Nephron progenitor cell (in vitro differentiated cells): ENCODE measurements around the gene GNG11.
"Not testable (repeated sequence)": the region's sequence is repeated elsewhere in the genome, so short reads cannot be mapped to it uniquely, and the experiment has no call there.

Experiments
- DNase-seq: peaks from one replicate; pipeline ENCODE4 v3.0.0; 2021
- H3K27ac Mint-ChIP-seq: 2 replicates; pipeline ENCODE4 v1.8.0; 2021; ENCODE audit warnings: mild to moderate bottlenecking, moderate library complexity, mixed read lengths
- H3K27me3 Mint-ChIP-seq: 2 replicates; pipeline ENCODE4 v1.8.0; 2021; ENCODE audit warnings: mild to moderate bottlenecking, low read depth, mixed read lengths; ENCODE audit not compliant: poor library complexity
- H3K36me3 Mint-ChIP-seq: 2 replicates; pipeline ENCODE4 v1.8.0; 2021; ENCODE audit warnings: low read depth, mixed read lengths
- H3K4me1 Mint-ChIP-seq: 2 replicates; pipeline ENCODE4 v1.8.0; 2021; ENCODE audit warnings: mixed read lengths
- H3K4me3 Mint-ChIP-seq: 2 replicates; pipeline ENCODE4 v1.8.0; 2021; ENCODE audit warnings: mild to moderate bottlenecking, moderate library complexity, mixed read lengths
- H3K9me3 Mint-ChIP-seq: 2 replicates; pipeline ENCODE4 v1.8.0; 2021; ENCODE audit warnings: mild to moderate bottlenecking, moderate library complexity, mixed read lengths
- TF ChIP-seq, protein P1 (sequence below): fragments of 200-600 bp; sonication (generic); IDR thresholded peaks from 2 replicates; pipeline ENCODE4 v1.5.0; 2021; ENCODE audit warnings: antibody characterized with exemption

Gene GNG11

DNA sequence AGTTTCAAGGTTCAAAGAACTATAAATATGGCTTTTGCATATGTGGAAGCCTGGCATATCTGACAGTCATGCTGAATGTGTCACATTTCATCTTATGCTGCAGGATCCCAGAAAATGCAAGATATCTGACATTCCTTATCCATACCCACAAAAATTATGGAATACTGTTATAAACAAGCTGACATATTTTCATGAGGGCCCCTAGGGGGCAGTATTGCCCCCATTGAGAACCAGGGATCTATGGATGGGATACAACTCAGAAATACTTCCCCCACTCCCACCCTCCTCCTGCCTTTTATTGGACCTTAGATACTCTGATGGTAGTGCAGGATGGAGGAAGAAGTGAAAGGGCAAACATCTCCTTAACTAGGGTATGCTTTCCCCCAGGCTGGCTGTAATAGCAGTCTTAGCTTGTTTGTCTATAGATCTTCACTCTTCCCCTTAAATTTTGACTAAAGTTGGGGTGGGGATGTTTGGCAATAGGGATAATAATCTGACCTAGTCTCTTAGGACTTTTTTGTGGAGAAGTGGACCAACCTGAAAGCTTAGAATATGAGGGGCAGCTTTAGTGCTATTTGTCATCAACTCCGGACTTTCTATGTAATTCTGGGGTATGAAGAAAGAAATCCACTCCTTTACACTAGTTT is 18.6 kb upstream of the GNG11 start:
- no peaks in the 10 kb centered on the region for H3K4me1 Mint-ChIP-seq
- no peaks in the 10 kb centered on the region for H3K9me3 Mint-ChIP-seq
- TF ChIP-seq, protein P1, sequence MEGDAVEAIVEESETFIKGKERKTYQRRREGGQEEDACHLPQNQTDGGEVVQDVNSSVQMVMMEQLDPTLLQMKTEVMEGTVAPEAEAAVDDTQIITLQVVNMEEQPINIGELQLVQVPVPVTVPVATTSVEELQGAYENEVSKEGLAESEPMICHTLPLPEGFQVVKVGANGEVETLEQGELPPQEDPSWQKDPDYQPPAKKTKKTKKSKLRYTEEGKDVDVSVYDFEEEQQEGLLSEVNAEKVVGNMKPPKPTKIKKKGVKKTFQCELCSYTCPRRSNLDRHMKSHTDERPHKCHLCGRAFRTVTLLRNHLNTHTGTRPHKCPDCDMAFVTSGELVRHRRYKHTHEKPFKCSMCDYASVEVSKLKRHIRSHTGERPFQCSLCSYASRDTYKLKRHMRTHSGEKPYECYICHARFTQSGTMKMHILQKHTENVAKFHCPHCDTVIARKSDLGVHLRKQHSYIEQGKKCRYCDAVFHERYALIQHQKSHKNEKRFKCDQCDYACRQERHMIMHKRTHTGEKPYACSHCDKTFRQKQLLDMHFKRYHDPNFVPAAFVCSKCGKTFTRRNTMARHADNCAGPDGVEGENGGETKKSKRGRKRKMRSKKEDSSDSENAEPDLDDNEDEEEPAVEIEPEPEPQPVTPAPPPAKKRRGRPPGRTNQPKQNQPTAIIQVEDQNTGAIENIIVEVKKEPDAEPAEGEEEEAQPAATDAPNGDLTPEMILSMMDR = peak; percentile 95
- DNase-seq = peak; percentile 20
- H3K27me3 Mint-ChIP-seq = peaks cover 25% of the 10 kb centered on the region
- no peaks in the 10 kb centered on the region for H3K36me3 Mint-ChIP-seq
- no peak overlapping the region for H3K27ac Mint-ChIP-seq
- H3K4me3 Mint-ChIP-seq = no peak overlapping the region

DNA sequence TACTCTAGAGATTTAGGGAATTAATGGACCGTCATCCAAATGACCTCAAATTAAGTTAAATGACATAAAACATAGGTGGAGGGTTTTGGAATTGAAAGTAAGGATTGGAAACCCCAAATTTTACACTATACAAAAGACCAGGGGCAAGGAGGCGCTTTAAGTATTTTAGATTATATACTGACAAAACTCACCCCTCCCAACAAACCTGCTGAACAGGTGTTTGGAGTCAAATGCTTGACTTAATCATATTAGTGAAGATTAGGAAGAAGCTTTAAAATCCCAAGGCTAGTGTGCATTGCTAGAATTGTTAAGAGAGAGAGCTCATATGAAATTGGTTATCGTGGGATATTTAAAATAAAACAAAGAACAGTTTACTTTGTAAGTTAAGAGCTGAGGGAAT is 15.3 kb upstream of the GNG11 start, which contains the start of gene GNGT1:
Gene GNGT1 (plus strand): TSS at position 301 of the 400 bp plus-strand sequence. CDS start 180 bp downstream, outside the sequence.
- TF ChIP-seq, protein P1 = no peak
- DNase-seq = no peak
- Mint-ChIP-seq H3K27me3 (peaks cover 15% of the 10 kb centered on the region), H3K9me3 (no peaks in the 10 kb centered on the region), H3K27ac (no peak within 1 kb of the TSS), H3K4me3 (no peak within 1 kb of the TSS), H3K36me3 (no peaks in the 10 kb centered on the region), H3K4me1 (peaks cover 7% of the 10 kb centered on the region)

DNA sequence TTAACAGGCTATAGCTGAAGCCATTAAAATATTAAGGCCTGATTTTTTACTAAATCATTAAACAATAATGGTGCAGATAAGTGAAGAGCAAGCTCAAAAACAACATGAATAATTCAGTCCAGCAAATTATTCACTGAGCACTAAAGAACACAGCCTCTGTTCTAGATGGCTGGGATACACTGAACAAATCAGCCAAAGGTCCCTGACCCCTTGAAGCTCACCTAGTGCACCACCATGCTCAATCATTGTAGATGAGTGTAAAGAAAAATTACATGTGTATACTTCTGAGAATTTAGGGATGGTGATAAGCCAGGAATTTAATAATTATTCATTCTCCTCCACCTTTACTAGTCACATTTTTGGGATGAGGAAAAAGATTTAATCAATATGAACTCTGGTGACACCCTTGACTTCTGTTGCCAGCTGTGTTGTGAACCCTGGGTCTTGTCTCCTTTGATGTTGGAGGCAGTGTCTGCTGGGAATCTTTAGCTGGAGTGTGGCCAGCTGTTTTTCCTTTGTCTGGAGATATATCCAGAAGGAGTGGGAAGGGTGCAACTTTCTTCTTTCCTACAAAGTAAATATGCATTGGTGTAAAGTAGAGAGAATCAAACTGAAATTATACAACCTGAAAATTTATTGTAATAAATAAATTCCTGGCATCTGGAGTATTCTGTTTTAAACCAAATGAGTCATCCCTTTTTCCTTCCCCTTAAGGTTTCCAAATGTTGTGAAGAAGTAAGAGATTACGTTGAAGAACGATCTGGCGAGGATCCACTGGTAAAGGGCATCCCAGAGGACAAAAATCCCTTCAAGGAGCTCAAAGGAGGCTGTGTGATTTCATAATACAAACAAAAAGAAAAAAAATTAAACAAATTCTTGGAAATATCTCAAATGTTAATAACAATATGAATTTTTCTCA is 11.2 kb upstream of the GNG11 start:
- Mint-ChIP-seq H3K9me3 (no peaks in the 10 kb centered on the region), H3K4me1 (peaks cover 7% of the 10 kb centered on the region), H3K4me3 (no peak overlapping the region), H3K27me3 (peaks cover 8% of the 10 kb centered on the region), H3K27ac (no peak overlapping the region), H3K36me3 (no peaks in the 10 kb centered on the region)
- DNase-seq = no peak
- TF ChIP-seq, protein P1 = no peak

DNA sequence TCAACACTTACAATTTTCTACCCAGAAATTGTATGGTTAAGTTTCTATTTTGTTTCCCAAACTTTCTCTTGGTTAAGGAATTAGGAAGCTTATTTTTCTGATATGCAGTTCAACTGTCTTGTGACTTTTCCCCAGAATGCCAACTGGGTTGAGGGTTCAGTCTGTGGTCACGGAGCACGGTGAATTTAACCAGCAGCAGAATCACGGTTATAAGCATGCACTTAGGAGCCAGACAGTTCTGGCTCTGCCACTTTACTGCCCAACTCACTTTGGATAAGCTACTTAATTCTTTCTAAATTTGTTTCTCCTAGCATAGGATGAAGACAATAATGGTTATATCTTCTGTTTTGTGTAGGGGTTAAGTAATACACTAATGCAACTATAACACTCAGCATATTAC is 10.3 kb upstream of the GNG11 start:
- H3K9me3 Mint-ChIP-seq, H3K27ac Mint-ChIP-seq, DNase-seq, H3K4me1 Mint-ChIP-seq, H3K27me3 Mint-ChIP-seq, H3K4me3 Mint-ChIP-seq, H3K36me3 Mint-ChIP-seq: not testable (repeated sequence)

DNA sequence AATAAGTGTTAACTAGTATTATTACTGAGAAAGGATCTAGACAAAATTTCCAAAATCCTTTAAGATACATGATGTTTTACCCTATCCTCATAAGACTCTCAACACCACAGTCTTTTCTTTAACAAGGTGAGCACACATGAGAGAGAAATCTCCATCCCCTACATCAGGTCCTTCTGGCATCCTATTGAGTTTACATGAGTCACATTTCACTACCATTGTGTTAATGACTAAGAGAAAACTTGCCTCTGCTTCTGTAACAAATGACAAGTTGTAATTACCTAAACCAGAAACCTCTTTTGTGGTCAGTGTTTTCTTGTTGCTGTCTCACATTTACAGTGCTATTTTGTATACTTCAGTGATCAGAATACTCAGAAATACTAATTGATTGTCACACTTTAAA is 9.9 kb upstream of the GNG11 start:
- H3K27ac Mint-ChIP-seq, H3K4me1 Mint-ChIP-seq, H3K4me3 Mint-ChIP-seq, H3K9me3 Mint-ChIP-seq, H3K27me3 Mint-ChIP-seq, DNase-seq, H3K36me3 Mint-ChIP-seq: not testable (repeated sequence)

DNA sequence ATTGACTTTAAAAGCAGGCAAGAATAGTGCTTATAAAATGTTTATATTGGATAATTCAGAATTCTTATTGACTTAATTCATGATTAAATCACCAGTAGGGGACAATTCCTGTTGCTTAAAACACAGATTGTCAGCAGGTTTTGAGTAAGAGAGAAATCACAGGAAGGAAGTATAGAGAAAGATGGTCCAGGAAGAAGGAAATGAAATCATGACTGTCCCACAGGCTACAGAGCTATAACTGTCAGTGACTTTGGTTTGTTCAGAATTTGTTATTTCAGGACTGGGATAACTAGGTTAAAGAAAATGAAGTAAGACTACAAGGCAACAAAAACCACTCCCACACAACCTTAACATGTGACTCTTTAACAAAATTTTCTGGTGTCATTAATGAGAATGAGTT is 8.3 kb upstream of the GNG11 start:
- peaks cover 11% of the 10 kb centered on the region for H3K27me3 Mint-ChIP-seq
- H3K4me1 Mint-ChIP-seq = peaks cover 7% of the 10 kb centered on the region
- no peaks in the 10 kb centered on the region for H3K9me3 Mint-ChIP-seq
- H3K4me3 Mint-ChIP-seq = no peak overlapping the region
- no peaks in the 10 kb centered on the region for H3K36me3 Mint-ChIP-seq
- DNase-seq = no peak
- TF ChIP-seq, protein P1 = no peak
- H3K27ac Mint-ChIP-seq = no peak overlapping the region
